HepG2 (cell line): ENCODE data around the gene MCRS1. TPM values are rescaled to one million over a fixed set of nuclear protein-coding genes. Genes with fewer than 3 reads are reported as not detected.
A peak's percentile ranks its signal among the peaks of the same experiment; 100 is the strongest.

Source experiments
- AFF4 ChIP-seq: sonication (generic); formaldehyde crosslinking; IDR thresholded peaks from 2 replicates; pipeline ENCODE4 v1.4.0; 2020; ENCODE audit warnings: missing genetic modification reagents
- BCL3 ChIP-seq: sonication (generic); formaldehyde crosslinking; IDR thresholded peaks from 2 replicates; pipeline ENCODE4 v1.5.1; 2020; ENCODE audit warnings: mild to moderate bottlenecking, missing genetic modification reagents, moderate library complexity
- DPF2 ChIP-seq: sonication (generic); formaldehyde crosslinking; IDR thresholded peaks from 2 replicates; pipeline ENCODE4 v1.4.0; 2020; ENCODE audit warnings: mild to moderate bottlenecking, low read depth, missing genetic modification reagents, borderline replicate concordance
- DR1 ChIP-seq: sonication (generic); formaldehyde crosslinking; IDR thresholded peaks from 2 replicates; pipeline ENCODE4 v1.8.0; 2021; ENCODE audit warnings: mild to moderate bottlenecking, missing genetic modification reagents, inconsistent platforms
- HOXD1 ChIP-seq: sonication (generic); formaldehyde crosslinking; IDR thresholded peaks from 2 replicates; pipeline ENCODE4 v1.5.0; 2020; ENCODE audit warnings: missing genetic modification reagents
- MYPOP ChIP-seq: sonication (generic); formaldehyde crosslinking; IDR thresholded peaks from 2 replicates; pipeline ENCODE4 v1.8.1; 2023; ENCODE audit warnings: mild to moderate bottlenecking, moderate library complexity, missing genetic modification reagents
- PCBP1 ChIP-seq: fragments of 200-400 bp; formaldehyde crosslinking; IDR thresholded peaks from 2 replicates; pipeline ENCODE4 v1.6.1; 2017; ENCODE audit warnings: mild to moderate bottlenecking, low read depth, low read length, borderline replicate concordance
- SMC3 ChIP-seq: IDR thresholded peaks from 2 replicates; pipeline ENCODE4 v1.6.1; 2011; ENCODE audit warnings: low read length, improper control_type of control experiment
- SNAPC4 ChIP-seq: sonication (generic); formaldehyde crosslinking; IDR thresholded peaks from 2 replicates; pipeline ENCODE4 v1.4.0; 2020; ENCODE audit warnings: mild to moderate bottlenecking, missing genetic modification reagents
- TBL1XR1 ChIP-seq: fragments of 150-350 bp; IDR thresholded peaks from 2 replicates; pipeline ENCODE4 v1.6.1; 2014; ENCODE audit warnings: borderline replicate concordance, low read length; ENCODE audit not compliant: partially characterized antibody
- ZFP37 ChIP-seq: sonication (generic); formaldehyde crosslinking; IDR thresholded peaks from 2 replicates; pipeline ENCODE4 v1.4.0; 2020; ENCODE audit warnings: missing genetic modification reagents, borderline replicate concordance
- ZNF350 ChIP-seq: sonication (generic); formaldehyde crosslinking; IDR thresholded peaks from 2 replicates; pipeline ENCODE4 v1.4.0; 2020; ENCODE audit warnings: mild to moderate bottlenecking, low read depth, missing genetic modification reagents, borderline replicate concordance
- ZNF503 ChIP-seq: sonication (generic); formaldehyde crosslinking; IDR thresholded peaks from 2 replicates; pipeline ENCODE4 v1.4.0; 2020; ENCODE audit warnings: missing genetic modification reagents
- ZNF75D ChIP-seq: sonication (generic); formaldehyde crosslinking; IDR thresholded peaks from 2 replicates; pipeline ENCODE4 v1.8.1; 2023; ENCODE audit warnings: missing genetic modification reagents, mild to moderate bottlenecking, borderline replicate concordance
- polyA plus RNA-seq, 8 experiments: library from polyadenylated mRNA; depleted of rRNA in 3 of 8; stranded (reverse) in 7 of 8; unstranded in 1 of 8; fragments of >200 nt; fragmentation: Illumina TruSeq in 4 of 8; extraction: Trizol in 4 of 8; gene quantifications; 2 replicates each; pipeline versions ENCODE4 v1.2.1 to v1.2.3, GENCODE V29; 2011 to 2016; ENCODE audit warnings: low read depth in 4 of 8, missing spikeins in 1 of 8, mixed read lengths in 1 of 8; ENCODE audit not compliant: insufficient read depth in 1 of 8
- total RNA-seq, 5 experiments: library from RNA; depleted of rRNA; stranded (reverse); fragments of >200 nt; fragmentation: Illumina TruSeq; extraction: Trizol; gene quantifications; 2 replicates each; pipeline ENCODE4 v1.2.3, GENCODE V29; 2016; ENCODE audit warnings: low read depth in 1 of 5

Gene MCRS1
- total and polyA plus RNA-seq, 2 of the 13 experiments (the other 11 are each of a cell fraction or from before 2014, with no cell fraction given) = 51.0 to 66.3 TPM

- 0 out of 2 replicates have a peak, but pooled peaks have one; percentile 63 for TF ChIP-seq MYPOP (CRISPR knock-in tag)
- peak; percentile 87; the same call in 1 of the 2 replicates for TF ChIP-seq SNAPC4 (CRISPR knock-in tag)
- TF ChIP-seq ZNF503 (CRISPR knock-in tag) = no peak
- TF ChIP-seq ZNF75D (CRISPR knock-in tag) = no peak
- no peak for TF ChIP-seq AFF4 (CRISPR knock-in tag)
- no peak for TF ChIP-seq BCL3
- TF ChIP-seq DR1 (CRISPR knock-in tag) = 0 out of 2 replicates have a peak, but pooled peaks have one; percentile 30
- TF ChIP-seq PCBP1 = no peak
- TF ChIP-seq DPF2 (CRISPR knock-in tag) = no peak
- TF ChIP-seq ZNF350 = peak; percentile 92
- no peak for TF ChIP-seq ZFP37 (CRISPR knock-in tag)
- TF ChIP-seq TBL1XR1 = no peak
- no peak for TF ChIP-seq SMC3
- TF ChIP-seq HOXD1 (CRISPR knock-in tag) = no peak
Observed at GRCh38 chr12:49567611-49568441, at the start of gene MCRS1 (continued).
